Activated T-helper 9 cell treated with anti-CD3 and anti-CD28 coated beads, Interleukin-2, amount 50 U/mL, for 16 hours (primary cell): ENCODE data around the gene CCNJL.

Experiments used
- DNase-seq: peaks from one replicate; pipeline ENCODE4 v3.0.0-alpha.2; 2020; ENCODE audit warnings: low read depth

The CCNJL gene

DNA sequence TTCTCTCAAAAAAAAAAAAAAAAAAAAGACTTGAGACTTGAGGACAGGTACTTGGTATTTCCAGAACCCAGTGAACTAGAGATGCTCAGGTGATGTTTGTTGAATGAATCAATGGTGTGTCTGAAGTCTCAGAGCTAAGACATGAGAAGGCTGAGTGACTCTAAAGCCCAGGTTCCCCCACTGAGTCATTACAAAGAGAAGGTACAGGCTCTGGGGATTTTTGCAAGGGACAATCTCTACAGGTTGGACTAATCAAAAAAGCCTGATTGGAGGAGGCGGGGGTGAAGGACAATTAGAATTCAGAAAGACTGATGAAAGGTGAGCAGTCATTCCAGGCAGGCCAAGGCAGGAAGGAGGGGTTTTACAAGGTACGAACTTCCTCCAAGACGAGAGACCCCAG, 91.3 kb downstream of the CCNJL start:
- no peak for DNase-seq

DNA sequence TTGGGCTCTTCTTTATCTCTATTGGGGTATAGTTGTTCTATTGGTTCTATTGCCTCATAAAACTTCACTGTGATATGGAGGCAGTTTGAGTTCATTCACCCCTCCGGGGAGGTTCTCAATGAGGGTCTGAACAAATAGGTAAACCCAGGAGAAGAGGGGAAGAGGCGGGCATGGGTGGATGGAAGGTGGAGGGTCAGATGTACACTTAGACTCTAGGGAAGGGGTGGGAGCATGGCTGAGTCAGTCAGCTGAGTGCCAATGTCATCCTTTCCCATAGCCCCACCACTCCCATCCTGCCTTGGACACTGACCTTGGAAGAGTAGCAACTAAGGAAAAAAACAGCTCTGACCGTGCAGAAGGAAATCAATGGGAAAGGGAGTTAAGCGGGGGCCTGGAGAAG, 93.0 kb downstream of the CCNJL start:
- no peak for DNase-seq

DNA sequence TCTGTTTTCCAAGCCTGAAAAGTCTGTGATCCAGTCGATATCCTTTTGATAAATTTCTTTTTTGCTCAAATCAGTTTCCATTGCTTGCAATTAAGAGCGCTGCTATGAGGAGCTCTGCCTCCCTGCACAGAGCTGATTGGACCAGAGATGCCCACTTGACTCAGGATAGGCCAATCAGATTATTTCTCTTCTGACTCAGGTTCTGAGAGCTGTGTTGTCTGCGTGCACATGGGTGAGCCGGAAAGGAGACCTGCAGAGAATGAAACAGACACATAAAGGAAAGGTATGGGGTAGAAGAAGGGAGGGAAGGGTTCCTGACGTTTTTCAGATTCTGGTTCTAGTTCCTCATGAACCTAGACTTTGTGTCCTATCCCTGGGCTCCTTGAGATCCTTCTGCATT, 98.8 kb downstream of the CCNJL start:
- no peak for DNase-seq

DNA sequence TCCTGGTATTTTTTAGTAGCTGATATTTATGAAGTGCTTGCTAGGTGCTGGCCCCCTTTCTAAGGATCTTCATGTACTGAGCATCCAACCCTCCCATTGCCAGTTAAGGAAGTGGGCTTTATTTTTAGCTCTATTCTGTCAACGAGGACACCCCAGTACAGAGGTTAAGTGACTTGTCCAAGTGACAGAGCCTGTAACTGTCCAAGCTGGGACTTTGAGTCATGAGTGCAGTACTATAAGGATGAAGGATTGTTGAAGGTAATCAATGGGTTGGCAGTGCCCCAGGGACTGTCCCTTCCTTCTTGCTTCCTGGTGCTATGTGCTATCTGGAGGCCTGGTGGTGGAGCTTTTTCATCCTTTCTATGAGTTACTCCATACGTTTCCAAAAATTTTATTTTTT, 101.0 kb downstream of the CCNJL start:
- DNase-seq = no peak

DNA sequence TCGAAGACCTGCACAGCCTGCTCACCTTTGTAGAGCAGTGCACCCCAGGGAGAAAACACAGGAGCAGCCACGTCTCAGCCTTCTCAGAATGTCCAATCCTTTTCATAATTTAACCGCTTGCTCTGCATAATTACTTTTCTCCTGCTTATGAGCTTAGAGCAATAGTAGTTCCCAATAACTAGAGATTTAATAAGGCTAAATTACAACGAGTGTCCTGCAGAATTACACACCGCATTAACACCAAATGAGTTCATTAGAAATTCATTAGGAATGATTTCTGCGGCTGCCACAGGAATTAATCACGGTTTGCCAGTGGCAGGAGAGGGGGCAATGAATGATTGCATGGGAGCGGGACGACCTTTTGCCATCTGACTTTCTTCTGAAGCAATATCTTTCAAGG, 101.8 kb downstream of the CCNJL start:
- no peak for DNase-seq

DNA sequence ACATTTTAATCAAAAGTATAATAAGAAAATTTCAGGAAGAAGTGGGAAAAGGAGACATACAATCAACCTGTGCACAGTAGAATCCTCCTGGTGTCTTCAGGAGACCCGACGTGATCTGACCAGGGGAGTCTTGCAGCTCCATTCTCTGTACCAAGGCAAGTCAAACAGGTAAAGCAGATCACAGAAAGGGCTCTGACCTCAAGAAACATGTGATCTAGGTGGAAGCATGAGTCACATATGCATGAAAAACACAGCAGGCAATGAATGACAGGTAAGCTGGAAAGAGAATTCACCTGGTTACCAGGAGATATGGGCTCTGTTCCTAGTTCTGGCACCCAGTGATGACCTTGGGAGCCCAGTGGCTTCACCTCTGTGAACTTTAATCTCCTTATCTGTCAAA, 102.4 kb downstream of the CCNJL start:
- no peak for DNase-seq

DNA sequence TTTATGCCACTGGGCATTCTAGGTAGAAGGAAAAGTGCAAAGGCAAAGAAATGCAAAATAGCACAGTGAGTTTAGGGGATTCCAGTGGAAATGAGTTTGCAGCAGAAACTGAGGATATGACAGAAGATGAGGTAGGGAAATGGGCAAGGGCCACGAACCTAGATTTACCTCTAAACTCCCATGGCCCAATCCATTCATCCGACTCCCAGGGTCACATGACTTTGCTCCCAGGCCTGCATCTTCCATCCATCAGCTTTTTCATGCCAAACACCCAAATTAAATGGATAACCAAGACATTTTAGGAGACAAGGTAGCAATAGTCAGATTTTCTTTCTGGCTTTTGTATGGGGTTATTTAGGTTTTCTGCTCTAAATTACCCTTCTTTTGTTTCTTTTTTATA, 105.3 kb downstream of the CCNJL start:
- DNase-seq = no peak
